Breast epithelium (tissue), 4 donors: ENCODE measurements around the gene DLEC1. TPM values are rescaled to one million over a fixed set of nuclear protein-coding genes. Genes with fewer than 3 reads are reported as not detected.
A peak's percentile ranks its signal among the peaks of the same experiment; 100 is the strongest.

Experiments
- DNase-seq, 2 donors: peaks; one replicate each; pipeline ENCODE4 v3.0.0-alpha.2; 2019; ENCODE audit warnings: low spot score in 2 of 2
- H3K27ac ChIP-seq, 2 donors: fragments of 200-600 bp; sonication (generic) in 1 of 2; one replicate each; pipeline ENCODE4 v1.5.1; 2016 to 2019; ENCODE audit warnings: mild to moderate bottlenecking in 1 of 2
- H3K27me3 ChIP-seq, 2 donors: fragments of 200-600 bp; sonication (generic) in 1 of 2; one replicate each; pipeline versions ENCODE4 v1.5.1 to v1.6.0; 2017 to 2019; ENCODE audit warnings: control low read depth in 1 of 2, mild to moderate bottlenecking in 1 of 2
- H3K36me3 ChIP-seq: fragments of 200-600 bp; one replicate; pipeline ENCODE4 v1.5.1; 2019
- H3K4me1 ChIP-seq, 2 donors: fragments of 200-600 bp; sonication (generic); one replicate each; pipeline ENCODE4 v1.5.1; 2016 to 2019; ENCODE audit warnings: control low read depth in 1 of 2
- H3K4me3 ChIP-seq, 3 donors: fragments of 200-600 bp; sonication (generic); 1 replicate in 2 of 3; 2 replicates in 1 of 3; pipeline ENCODE4 v1.5.1; 2016 to 2019; ENCODE audit warnings: mild to moderate bottlenecking in 3 of 3, moderate library complexity in 2 of 3
- H3K9me3 ChIP-seq, 2 donors: fragments of 200-600 bp; sonication (generic) in 1 of 2; one replicate each; pipeline ENCODE4 v1.5.1; 2016 to 2019; ENCODE audit warnings: control low read depth in 1 of 2
- POLR2A ChIP-seq: fragments of 450-650 bp; IDR thresholded peaks from one replicate; pipeline ENCODE4 v1.6.1; 2016; ENCODE audit warnings: antibody characterized with exemption, mild to moderate bottlenecking, moderate library complexity
- POLR2AphosphoS5 ChIP-seq, 3 donors: sonication (generic); formaldehyde crosslinking; IDR thresholded peaks; one replicate each; pipeline ENCODE4 v1.6.1; 2017; ENCODE audit warnings: antibody characterized with exemption in 3 of 3
- intact Hi-C: fragments of 100-400 bp; cut with DNase I; formaldehyde crosslinking; loops from one replicate; pipeline ENCODE4 v1.15.1; 2023; ENCODE audit warnings: low total_unique reads
- total RNA-seq, 3 donors: library from RNA; depleted of rRNA; stranded (reverse); fragments of >200 nt; gene quantifications; one replicate each; pipeline ENCODE4 v1.1.0, GENCODE V29; 2016
- TF ChIP-seq, protein P1 (sequence below), 3 donors: fragments of 450-650 bp; IDR thresholded peaks; one replicate each; pipeline ENCODE4 v1.5.1; 2016 to 2017; ENCODE audit warnings: antibody characterized with exemption in 3 of 3, mild to moderate bottlenecking in 3 of 3, moderate library complexity in 3 of 3

Gene DLEC1
- total RNA-seq, 3 donors from 2014 or later, result 0.98 to 2.0 (median 1.1) TPM

DNA sequence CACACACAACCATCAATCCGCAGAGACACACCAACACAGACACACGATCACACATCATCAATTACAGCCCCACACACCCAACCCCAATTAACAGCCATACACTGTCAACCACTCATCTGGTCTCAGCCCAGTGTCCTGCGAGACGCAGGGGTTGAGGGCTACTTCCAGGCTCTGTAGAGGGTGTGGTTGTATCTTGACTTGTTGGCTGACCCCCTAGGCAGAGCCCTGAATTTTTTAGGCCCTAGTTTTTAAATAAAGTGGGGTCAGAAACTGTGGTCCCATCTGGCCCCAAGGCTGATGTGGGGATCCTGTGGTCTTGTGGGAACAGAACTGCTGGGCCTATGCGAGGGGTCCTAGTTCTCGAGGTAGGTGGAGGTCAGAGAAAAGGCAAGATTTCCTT lies 39.2 kb upstream of the DLEC1 start:
- H3K4me3 ChIP-seq, result no peak overlapping the region
- no peaks in the 10 kb centered on the region for H3K27me3 ChIP-seq
- TF ChIP-seq, protein P1, sequence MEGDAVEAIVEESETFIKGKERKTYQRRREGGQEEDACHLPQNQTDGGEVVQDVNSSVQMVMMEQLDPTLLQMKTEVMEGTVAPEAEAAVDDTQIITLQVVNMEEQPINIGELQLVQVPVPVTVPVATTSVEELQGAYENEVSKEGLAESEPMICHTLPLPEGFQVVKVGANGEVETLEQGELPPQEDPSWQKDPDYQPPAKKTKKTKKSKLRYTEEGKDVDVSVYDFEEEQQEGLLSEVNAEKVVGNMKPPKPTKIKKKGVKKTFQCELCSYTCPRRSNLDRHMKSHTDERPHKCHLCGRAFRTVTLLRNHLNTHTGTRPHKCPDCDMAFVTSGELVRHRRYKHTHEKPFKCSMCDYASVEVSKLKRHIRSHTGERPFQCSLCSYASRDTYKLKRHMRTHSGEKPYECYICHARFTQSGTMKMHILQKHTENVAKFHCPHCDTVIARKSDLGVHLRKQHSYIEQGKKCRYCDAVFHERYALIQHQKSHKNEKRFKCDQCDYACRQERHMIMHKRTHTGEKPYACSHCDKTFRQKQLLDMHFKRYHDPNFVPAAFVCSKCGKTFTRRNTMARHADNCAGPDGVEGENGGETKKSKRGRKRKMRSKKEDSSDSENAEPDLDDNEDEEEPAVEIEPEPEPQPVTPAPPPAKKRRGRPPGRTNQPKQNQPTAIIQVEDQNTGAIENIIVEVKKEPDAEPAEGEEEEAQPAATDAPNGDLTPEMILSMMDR (IDR thresholded peaks at IDR 0.05), result no peak
- TF ChIP-seq POLR2AphosphoS5 (IDR thresholded peaks at IDR 0.05), result no peak
- TF ChIP-seq POLR2A, result no peak
- H3K9me3 ChIP-seq, result no peaks in the 10 kb centered on the region
- H3K36me3 ChIP-seq, result no peaks in the 10 kb centered on the region
- H3K27ac ChIP-seq, result no peak overlapping the region
- intact Hi-C loops, result no loop called here
- peaks cover 12 to 27% of the 10 kb centered on the region in 2 donors for H3K4me1 ChIP-seq
- DNase-seq, result no peak

DNA sequence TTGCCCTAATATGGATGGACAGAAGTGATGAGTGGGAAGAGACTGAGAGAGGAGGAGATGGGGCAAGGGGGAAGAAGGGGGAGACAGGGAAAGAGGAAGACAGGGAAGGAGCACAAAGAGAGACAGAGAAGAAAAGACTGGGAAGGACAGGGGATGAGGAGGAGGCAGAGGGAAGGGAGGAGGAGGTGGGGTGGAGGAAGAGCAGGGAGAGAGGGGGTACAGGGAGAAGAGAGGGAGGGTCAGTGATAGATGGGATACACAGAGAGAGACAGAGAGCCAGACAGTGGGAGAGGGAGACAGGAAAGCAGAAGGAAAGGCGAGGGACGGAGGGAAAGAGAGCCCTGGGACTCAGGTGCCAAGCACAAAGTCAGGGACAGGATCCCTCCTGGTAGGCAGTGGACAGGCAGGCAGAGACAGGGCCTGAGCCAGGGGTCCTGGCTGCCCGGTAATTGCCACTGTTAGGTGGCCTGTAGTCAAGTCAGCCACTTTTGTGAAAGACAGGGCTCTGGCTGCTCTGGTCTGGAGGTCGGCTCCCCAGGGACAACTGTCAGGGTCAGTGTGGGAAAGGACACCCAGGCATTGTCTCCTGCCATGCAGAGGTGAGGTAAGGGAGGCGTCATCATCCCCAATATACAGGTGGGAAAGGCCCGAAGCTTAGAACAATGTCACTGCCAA lies 38.6 kb upstream of the DLEC1 start:
- TF ChIP-seq POLR2A (no peak), POLR2AphosphoS5 (IDR thresholded peaks at IDR 0.05) (no peak)
- TF ChIP-seq, protein P1 (IDR thresholded peaks at IDR 0.05), result no peak
- H3K9me3 ChIP-seq, result no peaks in the 10 kb centered on the region
- H3K27ac ChIP-seq, result no peak overlapping the region
- no peak for DNase-seq
- peaks cover 13 to 32% of the 10 kb centered on the region in 2 donors for H3K4me1 ChIP-seq
- H3K36me3 ChIP-seq, result no peaks in the 10 kb centered on the region
- no peaks in the 10 kb centered on the region for H3K27me3 ChIP-seq
- intact Hi-C loops, result no loop called here
- no peak overlapping the region for H3K4me3 ChIP-seq

DNA sequence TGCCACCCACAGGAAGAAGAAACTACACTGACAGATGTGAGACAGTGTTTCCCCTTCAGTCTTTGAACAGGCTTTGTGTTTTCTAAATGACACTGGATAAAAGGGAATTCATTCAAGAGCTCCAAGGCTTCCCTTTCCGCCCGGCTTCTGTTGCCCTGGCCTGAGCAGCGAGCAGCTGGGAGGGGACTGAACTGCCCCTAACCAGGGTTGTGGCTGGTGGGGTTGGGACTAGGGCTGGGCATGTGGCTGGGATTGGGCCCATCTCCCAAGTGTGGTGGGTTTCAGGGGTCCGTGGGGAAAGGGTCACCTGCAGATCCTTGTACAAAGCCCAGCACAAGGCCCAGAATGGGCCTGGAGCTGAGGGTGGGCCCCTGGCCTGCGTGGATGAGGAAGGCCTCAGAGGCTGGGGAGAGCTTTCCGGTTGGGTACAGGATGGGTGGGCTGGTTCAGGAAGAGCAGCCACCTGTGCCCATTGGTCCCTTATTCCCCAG lies 38.0 kb upstream of the DLEC1 start:
- no peak overlapping the region for H3K27ac ChIP-seq
- no peaks in the 10 kb centered on the region for H3K27me3 ChIP-seq
- DNase-seq, result no peak
- TF ChIP-seq, protein P1 (IDR thresholded peaks at IDR 0.05), result no peak
- no peak for TF ChIP-seq POLR2AphosphoS5 (IDR thresholded peaks at IDR 0.05)
- TF ChIP-seq POLR2A, result no peak
- no peaks in the 10 kb centered on the region for H3K36me3 ChIP-seq
- no peaks in the 10 kb centered on the region for H3K9me3 ChIP-seq
- H3K4me3 ChIP-seq, result no peak overlapping the region
- H3K4me1 ChIP-seq, result peaks cover 15 to 37% of the 10 kb centered on the region in 2 donors
- intact Hi-C loops, result no loop called here

DNA sequence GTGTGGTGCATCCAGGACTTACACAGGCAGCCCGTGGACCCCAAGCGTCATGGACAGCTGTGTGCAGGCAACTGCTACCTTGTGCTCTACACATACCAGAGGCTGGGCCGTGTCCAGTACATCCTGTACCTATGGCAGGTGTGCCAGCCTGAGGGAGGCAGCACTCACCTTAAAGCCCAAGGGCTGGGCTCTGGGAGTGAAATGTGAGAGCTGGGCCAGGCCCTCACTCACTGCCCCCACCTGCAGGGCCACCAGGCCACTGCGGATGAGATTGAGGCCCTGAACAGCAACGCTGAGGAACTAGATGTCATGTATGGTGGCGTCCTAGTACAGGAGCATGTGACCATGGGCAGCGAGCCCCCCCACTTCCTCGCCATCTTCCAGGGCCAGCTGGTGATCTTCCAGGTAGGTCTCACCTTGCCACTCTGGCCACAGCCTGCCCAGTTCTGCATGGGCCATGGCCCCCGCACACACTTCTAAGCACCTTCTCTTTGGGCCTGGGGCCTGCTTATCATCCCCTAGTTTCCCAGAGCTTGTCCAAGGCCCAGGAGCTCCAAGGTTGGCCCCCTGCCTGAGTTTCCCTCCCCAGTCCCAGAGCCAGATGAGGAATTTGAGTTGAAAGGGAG lies 37.4 kb upstream of the DLEC1 start:
- no peaks in the 10 kb centered on the region for H3K27me3 ChIP-seq
- TF ChIP-seq, protein P1 (IDR thresholded peaks at IDR 0.05), result no peak
- no peak for TF ChIP-seq POLR2A
- TF ChIP-seq POLR2AphosphoS5 (IDR thresholded peaks at IDR 0.05), result no peak
- no peak overlapping the region for H3K4me3 ChIP-seq
- intact Hi-C loops, result no loop called here
- H3K4me1 ChIP-seq, result peaks cover 15 to 37% of the 10 kb centered on the region in 2 donors
- no peak for DNase-seq
- H3K9me3 ChIP-seq, result no peaks in the 10 kb centered on the region
- H3K36me3 ChIP-seq, result no peaks in the 10 kb centered on the region
- H3K27ac ChIP-seq, result no peak overlapping the region

DNA sequence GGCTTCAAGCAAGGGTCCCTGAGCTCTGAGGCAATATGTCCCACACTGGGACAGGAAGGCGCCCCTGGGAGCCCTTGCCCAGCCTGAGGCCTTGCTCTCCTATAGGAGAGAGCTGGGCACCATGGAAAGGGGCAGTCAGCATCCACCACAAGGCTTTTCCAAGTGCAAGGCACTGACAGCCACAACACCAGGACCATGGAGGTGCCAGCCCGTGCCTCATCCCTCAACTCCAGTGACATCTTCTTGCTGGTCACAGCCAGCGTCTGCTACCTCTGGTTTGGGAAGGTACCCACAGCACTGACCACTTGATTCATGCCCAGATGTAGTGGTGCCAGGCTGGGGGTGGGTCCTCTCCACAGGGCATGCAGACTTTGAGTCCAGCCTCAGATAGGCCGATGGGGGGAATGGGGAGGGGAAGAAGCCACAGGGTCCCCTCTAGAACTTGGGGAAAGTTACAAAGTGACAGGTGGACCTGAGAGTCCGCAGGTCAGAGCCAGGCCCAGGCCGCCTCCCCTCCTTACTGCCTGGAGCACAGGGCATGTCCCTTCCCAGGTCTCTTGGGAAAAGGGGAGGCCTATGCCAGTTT lies 36.6 kb upstream of the DLEC1 start:
- H3K36me3 ChIP-seq, result no peaks in the 10 kb centered on the region
- intact Hi-C loops, result no loop called here
- no peak for DNase-seq
- H3K27ac ChIP-seq, result peak overlapping the region; percentile 87
- TF ChIP-seq POLR2A, result no peak
- no peak for TF ChIP-seq POLR2AphosphoS5 (IDR thresholded peaks at IDR 0.05)
- TF ChIP-seq, protein P1 (IDR thresholded peaks at IDR 0.05), result no peak
- peaks cover 15 to 37% of the 10 kb centered on the region in 2 donors for H3K4me1 ChIP-seq
- no peaks in the 10 kb centered on the region for H3K9me3 ChIP-seq
- H3K27me3 ChIP-seq, result no peaks in the 10 kb centered on the region
- no peak overlapping the region for H3K4me3 ChIP-seq
